ENCODE measurements around the gene PRRX2. TPM values are rescaled to one million over a fixed set of nuclear protein-coding genes. Genes with fewer than 3 reads are reported as not detected.

The PRRX2 gene
- 3.1 TPM for total RNA-seq

DNA sequence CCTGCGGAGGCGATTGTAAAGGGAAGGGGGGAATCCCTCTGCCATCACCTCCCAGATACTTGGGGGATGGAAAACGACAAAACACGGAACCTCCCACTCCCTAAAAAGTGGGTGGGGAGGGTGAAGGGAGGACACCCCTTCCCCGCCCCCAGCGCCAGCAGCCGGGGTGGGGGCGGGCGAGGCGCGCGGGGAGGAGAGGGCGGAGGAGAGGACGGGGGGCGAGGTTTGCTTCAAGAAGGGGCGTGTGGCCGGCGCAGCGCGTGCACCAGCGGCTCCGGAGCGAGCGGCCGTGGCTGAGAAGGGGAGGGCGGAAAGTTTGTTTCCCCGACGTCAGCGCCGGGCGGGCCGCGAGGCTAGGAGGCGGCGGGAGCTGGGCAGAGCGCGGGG, at the start of gene PRRX2:
TSS of gene PRRX2 (plus strand) at position 259 of the 387 bp plus-strand sequence. CDS start 221 bp downstream, outside the sequence.
- H3K4me3 ChIP-seq (ENCODE audit: low read length in 3 of 3): peak within 1 kb of the TSS; percentile 31 to 43 (median 41)
- no peaks in the 10 kb centered on the region for H3K4me1 ChIP-seq (ENCODE audit: control insufficient read depth in 3 of 3, insufficient read depth in 3 of 3, low read length in 3 of 3)
- peak within 1 kb of the TSS in 1 of 3 donors; percentile 32 for H3K9ac ChIP-seq (ENCODE audit: low read depth in 1 of 3, low read length in 3 of 3)
- H3K36me3 ChIP-seq (ENCODE audit: control insufficient read depth in 3 of 3, insufficient read depth in 3 of 3, low read length in 3 of 3): no peaks in the 10 kb centered on the region
- no peak within 1 kb of the TSS for H3K27ac ChIP-seq (ENCODE audit: low read depth, low read length)
- H3K9me3 ChIP-seq (ENCODE audit: control insufficient read depth in 3 of 3, low read length in 3 of 3): peaks cover 0 to 3% (median 0%) of the 10 kb centered on the region in 3 donors
- peaks cover 18 to 30% (median 26%) of the 10 kb centered on the region in 3 donors for H3K27me3 ChIP-seq (ENCODE audit: control insufficient read depth in 3 of 3, insufficient read depth in 3 of 3, low read length in 3 of 3)

DNA sequence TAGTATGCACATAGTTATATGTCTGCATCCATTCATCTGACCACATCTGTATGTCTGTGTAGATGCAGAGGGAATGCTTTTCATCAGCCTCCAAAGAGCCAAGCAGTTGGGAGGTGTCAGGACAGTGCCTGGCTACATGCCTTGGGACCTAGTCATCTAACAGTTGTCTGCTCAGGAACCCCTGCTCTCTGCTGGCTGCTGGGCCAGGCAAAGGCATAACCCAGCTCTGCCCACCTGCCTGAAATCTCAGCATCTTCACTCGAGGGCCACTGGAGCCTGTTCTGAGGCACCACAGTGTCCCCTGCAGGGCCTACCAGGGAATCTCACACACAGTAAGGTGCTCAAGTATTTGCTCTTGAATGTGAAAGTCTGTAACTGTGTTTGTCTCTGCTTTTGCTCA, 48.3 kb upstream of the PRRX2 start:
- Histone ChIP-seq H3K27ac (ENCODE audit: low read depth, low read length) (no peak overlapping the region), H3K9me3 (ENCODE audit: control insufficient read depth in 3 of 3, low read length in 3 of 3) (no peaks in the 10 kb centered on the region), H3K4me1 (ENCODE audit: control insufficient read depth in 3 of 3, insufficient read depth in 3 of 3, low read length in 3 of 3) (peaks cover 5 to 12% (median 12%) of the 10 kb centered on the region in 3 donors), H3K4me3 (ENCODE audit: low read length in 3 of 3) (no peak overlapping the region), H3K9ac (ENCODE audit: low read depth in 1 of 3, low read length in 3 of 3) (no peak overlapping the region), H3K27me3 (ENCODE audit: control insufficient read depth in 3 of 3, insufficient read depth in 3 of 3, low read length in 3 of 3) (peaks cover 4 to 22% (median 21%) of the 10 kb centered on the region in 3 donors), H3K36me3 (ENCODE audit: control insufficient read depth in 3 of 3, insufficient read depth in 3 of 3, low read length in 3 of 3) (no peaks in the 10 kb centered on the region)

DNA sequence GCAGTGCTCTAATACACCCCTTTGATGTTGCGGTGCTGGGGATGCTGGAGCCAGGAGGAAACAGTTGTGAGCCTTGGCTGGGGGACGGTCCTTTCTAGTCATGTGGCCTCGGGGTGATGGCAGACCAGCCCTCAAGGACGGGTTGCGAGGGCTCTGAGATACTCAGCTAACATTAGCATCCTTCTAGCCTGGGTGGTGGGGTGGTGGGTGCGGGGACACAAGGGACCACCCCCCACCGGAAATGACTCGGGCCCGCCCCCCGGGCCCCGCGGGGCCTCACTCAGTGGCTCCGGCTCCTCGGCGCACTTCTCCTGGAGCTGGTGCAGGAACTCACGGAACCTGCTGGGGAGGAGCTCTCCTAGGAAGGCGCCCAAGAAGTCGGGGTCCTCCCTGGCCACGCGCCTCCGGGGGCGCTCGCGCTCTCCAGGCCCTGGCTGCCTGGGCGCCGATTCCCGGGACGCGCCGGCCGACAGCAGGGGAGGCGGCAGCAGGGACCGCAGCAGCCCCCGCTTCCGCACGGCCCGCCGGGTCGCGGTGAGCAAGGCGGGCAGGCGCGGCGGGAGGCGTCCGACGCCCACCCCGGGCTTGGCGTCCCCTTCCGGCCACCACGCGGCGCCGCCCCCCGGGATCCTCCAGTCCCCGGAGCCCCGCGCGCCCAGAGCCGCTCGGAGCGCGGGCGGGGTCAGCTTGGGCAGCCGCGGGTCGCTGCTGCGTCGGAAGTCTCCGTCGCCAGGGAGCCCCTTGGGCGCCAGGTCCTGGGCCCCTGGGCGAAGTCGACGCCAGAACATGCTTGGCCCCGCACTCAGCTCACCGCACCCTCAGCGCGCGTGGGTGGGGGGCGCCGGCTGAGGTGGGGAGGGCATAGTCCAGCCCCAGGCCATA, 45.4 kb upstream of the PRRX2 start:
- H3K4me3 ChIP-seq (ENCODE audit: low read length in 3 of 3): peak overlapping the region; percentile 7 to 58 (median 43)
- peaks cover 4 to 22% (median 21%) of the 10 kb centered on the region in 3 donors for H3K27me3 ChIP-seq (ENCODE audit: control insufficient read depth in 3 of 3, insufficient read depth in 3 of 3, low read length in 3 of 3)
- no peak overlapping the region for H3K27ac ChIP-seq (ENCODE audit: low read depth, low read length)
- peaks cover 7 to 14% (median 12%) of the 10 kb centered on the region in 3 donors for H3K4me1 ChIP-seq (ENCODE audit: control insufficient read depth in 3 of 3, insufficient read depth in 3 of 3, low read length in 3 of 3)
- no peaks in the 10 kb centered on the region for H3K36me3 ChIP-seq (ENCODE audit: control insufficient read depth in 3 of 3, insufficient read depth in 3 of 3, low read length in 3 of 3)
- no peaks in the 10 kb centered on the region for H3K9me3 ChIP-seq (ENCODE audit: control insufficient read depth in 3 of 3, low read length in 3 of 3)
- H3K9ac ChIP-seq (ENCODE audit: low read depth in 1 of 3, low read length in 3 of 3): peak overlapping the region; percentile 14 to 70 (median 51)

DNA sequence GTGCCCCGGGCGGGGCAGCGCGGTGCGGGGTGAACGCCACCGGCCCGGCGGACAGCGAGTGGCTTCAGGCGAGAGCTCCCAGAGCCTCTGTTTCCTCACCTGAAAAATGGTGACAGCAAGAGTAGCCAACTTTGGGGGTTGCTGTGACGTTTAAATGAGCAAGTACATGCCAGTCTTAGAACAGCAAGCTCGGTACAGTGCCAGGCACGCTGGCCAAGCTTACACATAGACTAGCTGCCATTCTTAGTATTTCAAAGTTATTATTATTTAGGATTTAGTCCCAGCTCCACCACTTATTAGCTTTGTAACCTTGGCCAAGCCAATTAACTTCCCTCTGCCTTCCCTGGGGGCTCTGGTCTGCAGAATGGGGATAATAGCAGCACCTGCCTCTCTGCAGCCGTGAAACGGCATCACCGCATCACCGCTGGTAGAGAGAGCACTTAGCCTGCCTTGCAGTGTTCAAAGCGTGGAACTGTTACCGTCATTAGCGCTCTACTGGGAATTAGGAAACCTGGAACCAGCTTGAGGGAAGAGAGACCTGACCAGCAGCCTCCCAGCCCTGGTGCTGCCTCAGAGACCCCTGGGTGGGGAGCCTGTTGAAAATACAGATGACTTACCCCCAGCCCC, 44.7 kb upstream of the PRRX2 start, which contains the start of gene C9orf50:
TSS of gene C9orf50 (minus strand) at position 433 of the 627 bp plus-strand sequence. CDS start 527 bp downstream, outside the sequence.
- H3K9me3 ChIP-seq (ENCODE audit: control insufficient read depth in 3 of 3, low read length in 3 of 3): no peaks in the 10 kb centered on the region
- peak within 1 kb of the TSS; percentile 7 to 58 (median 43) for H3K4me3 ChIP-seq (ENCODE audit: low read length in 3 of 3)
- peaks cover 4 to 21% (median 19%) of the 10 kb centered on the region in 3 donors for H3K27me3 ChIP-seq (ENCODE audit: control insufficient read depth in 3 of 3, insufficient read depth in 3 of 3, low read length in 3 of 3)
- H3K9ac ChIP-seq (ENCODE audit: low read depth in 1 of 3, low read length in 3 of 3): peak within 1 kb of the TSS; percentile 14 to 70 (median 51)
- H3K36me3 ChIP-seq (ENCODE audit: control insufficient read depth in 3 of 3, insufficient read depth in 3 of 3, low read length in 3 of 3): no peaks in the 10 kb centered on the region
- no peak within 1 kb of the TSS for H3K27ac ChIP-seq (ENCODE audit: low read depth, low read length)
- H3K4me1 ChIP-seq (ENCODE audit: control insufficient read depth in 3 of 3, insufficient read depth in 3 of 3, low read length in 3 of 3): peaks cover 9 to 14% (median 12%) of the 10 kb centered on the region in 3 donors

DNA sequence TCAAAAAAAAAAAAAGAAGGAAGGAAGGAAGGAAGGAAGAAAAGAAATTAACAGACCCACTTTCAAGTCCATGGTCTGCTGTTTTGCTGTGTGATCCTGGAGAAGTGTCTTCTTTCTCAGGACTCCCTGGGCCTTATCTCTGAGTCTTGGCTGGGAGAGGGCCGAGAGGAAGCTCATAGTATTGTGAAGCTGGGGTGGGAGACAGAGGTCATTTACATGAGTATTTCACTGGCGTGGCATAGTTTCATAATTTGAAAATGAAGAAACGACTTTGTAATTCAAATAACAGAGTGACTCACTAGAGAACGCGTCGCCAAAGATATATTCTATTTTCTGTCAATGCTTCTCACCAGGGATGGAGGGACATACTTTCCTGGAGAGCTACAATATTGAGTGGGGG, 42.1 kb upstream of the PRRX2 start:
- peaks cover 28 to 35% (median 34%) of the 10 kb centered on the region in 3 donors for H3K4me1 ChIP-seq (ENCODE audit: control insufficient read depth in 3 of 3, insufficient read depth in 3 of 3, low read length in 3 of 3)
- no peak overlapping the region for H3K27ac ChIP-seq (ENCODE audit: low read depth, low read length)
- H3K27me3 ChIP-seq (ENCODE audit: control insufficient read depth in 3 of 3, insufficient read depth in 3 of 3, low read length in 3 of 3): peaks cover 4 to 21% (median 19%) of the 10 kb centered on the region in 3 donors
- H3K9me3 ChIP-seq (ENCODE audit: control insufficient read depth in 3 of 3, low read length in 3 of 3): no peaks in the 10 kb centered on the region
- no peak overlapping the region for H3K9ac ChIP-seq (ENCODE audit: low read depth in 1 of 3, low read length in 3 of 3)
- H3K4me3 ChIP-seq (ENCODE audit: low read length in 3 of 3): no peak overlapping the region
- H3K36me3 ChIP-seq (ENCODE audit: control insufficient read depth in 3 of 3, insufficient read depth in 3 of 3, low read length in 3 of 3): peaks cover 0 to 4% (median 0%) of the 10 kb centered on the region in 3 donors

DNA sequence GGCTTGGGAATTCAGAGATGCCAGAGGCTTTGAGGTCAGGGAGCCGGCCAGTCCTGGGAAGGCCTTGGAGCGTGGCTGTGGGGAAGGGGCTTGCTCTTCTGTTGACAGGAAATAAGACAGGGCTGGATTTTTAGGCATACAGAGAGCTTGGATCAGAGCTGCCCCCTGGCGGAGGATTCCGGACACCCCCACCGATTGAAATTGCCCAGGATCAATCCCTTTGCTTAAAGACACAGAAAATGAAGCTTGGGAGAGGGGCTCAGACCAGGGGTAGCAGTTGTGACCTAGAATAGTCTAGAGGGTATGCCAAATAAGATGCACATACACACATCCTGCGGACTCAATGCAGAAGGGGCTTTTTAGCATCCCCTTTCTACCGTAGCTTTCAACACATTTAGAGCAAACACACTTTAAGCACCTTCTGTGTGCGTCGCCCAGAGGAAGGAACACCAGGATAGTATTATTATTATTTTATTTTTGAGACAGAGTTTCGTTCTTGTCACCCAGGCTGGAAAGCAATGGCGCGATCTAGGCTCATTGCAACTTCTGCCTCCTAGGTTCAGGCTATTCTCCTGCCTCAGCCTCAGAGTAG, 41.2 kb upstream of the PRRX2 start:
- H3K4me1 ChIP-seq (ENCODE audit: control insufficient read depth in 3 of 3, insufficient read depth in 3 of 3, low read length in 3 of 3): peaks cover 38 to 45% (median 43%) of the 10 kb centered on the region in 3 donors

DNA sequence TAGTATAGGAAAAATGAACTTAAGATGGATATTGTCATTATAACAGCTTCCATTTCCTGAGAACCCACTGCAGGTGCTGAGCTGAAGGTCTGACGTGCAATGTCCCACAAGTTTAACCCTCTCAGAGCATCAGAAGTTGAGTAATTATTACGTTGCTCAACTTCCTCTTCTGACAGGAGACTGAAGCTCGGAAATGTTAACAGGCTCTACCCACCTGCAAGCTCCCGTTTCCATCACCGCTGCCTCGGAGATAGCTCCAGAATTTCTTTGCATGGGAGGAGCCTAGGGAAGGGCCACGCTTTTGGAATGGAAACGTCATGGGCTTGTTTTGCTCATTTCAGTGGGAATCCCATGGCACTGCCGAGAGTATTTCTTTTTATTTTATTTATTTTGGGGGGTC, 40.5 kb upstream of the PRRX2 start:
- H3K9me3 ChIP-seq (ENCODE audit: control insufficient read depth in 3 of 3, low read length in 3 of 3): no peaks in the 10 kb centered on the region
- no peak overlapping the region for H3K4me3 ChIP-seq (ENCODE audit: low read length in 3 of 3)
- peaks cover 0 to 15% (median 10%) of the 10 kb centered on the region in 3 donors for H3K27me3 ChIP-seq (ENCODE audit: control insufficient read depth in 3 of 3, insufficient read depth in 3 of 3, low read length in 3 of 3)
- H3K27ac ChIP-seq (ENCODE audit: low read depth, low read length): no peak overlapping the region
- H3K36me3 ChIP-seq (ENCODE audit: control insufficient read depth in 3 of 3, insufficient read depth in 3 of 3, low read length in 3 of 3): peaks cover 0 to 6% (median 0%) of the 10 kb centered on the region in 3 donors
- peak overlapping the region in 1 of 3 donors; percentile 21 for H3K9ac ChIP-seq (ENCODE audit: low read depth in 1 of 3, low read length in 3 of 3)
- peaks cover 42 to 45% (median 44%) of the 10 kb centered on the region in 3 donors for H3K4me1 ChIP-seq (ENCODE audit: control insufficient read depth in 3 of 3, insufficient read depth in 3 of 3, low read length in 3 of 3)

More for the DNA sequence above, 41.2 kb upstream of the PRRX2 start:
- Histone ChIP-seq H3K27ac (ENCODE audit: low read depth, low read length) (no peak overlapping the region), H3K9me3 (ENCODE audit: control insufficient read depth in 3 of 3, low read length in 3 of 3) (no peaks in the 10 kb centered on the region), H3K27me3 (ENCODE audit: control insufficient read depth in 3 of 3, insufficient read depth in 3 of 3, low read length in 3 of 3) (peaks cover 4 to 21% (median 16%) of the 10 kb centered on the region in 3 donors), H3K4me3 (ENCODE audit: low read length in 3 of 3) (no peak overlapping the region), H3K9ac (ENCODE audit: low read depth in 1 of 3, low read length in 3 of 3) (no peak overlapping the region), H3K36me3 (ENCODE audit: control insufficient read depth in 3 of 3, insufficient read depth in 3 of 3, low read length in 3 of 3) (peaks cover 0 to 6% (median 0%) of the 10 kb centered on the region in 3 donors)

DNA sequence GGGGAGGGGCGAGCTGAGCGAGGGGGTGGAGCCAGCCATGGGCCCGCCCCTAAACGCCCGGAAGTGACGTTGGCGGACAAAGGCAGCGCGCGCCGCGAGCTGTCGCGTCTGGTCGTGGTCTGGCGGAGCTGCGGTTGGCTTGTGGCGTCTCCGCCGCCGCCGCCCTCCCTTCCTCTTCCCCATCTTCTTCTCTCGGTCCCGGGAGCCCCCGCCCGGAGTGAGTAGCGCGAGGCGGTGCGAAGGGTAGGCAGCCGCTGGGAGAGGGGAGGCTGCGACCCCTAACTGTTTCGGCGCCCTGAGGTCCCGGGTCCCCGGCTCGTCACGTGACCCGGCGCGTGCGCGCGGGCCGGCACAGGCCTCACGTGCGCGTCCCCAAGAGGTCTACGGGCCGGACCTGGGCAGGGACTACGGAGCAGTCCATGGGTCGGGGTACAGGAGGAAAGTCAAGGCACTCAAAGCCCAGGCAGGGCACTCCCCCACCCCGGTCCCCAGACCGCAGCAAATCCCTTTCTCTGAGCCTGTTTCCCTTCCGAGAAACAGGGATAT, 39.3 kb upstream of the PRRX2 start, which contains the start of gene NTMT1:
TSS of gene NTMT1 (plus strand) at position 85 of the 546 bp plus-strand sequence. CDS start 6,541 bp downstream, outside the sequence.
- Histone ChIP-seq H3K9ac (ENCODE audit: low read depth in 1 of 3, low read length in 3 of 3) (peak within 1 kb of the TSS; percentile 96 to 99 (median 96)), H3K27ac (ENCODE audit: low read depth, low read length) (peak within 1 kb of the TSS; percentile 98), H3K4me1 (ENCODE audit: control insufficient read depth in 3 of 3, insufficient read depth in 3 of 3, low read length in 3 of 3) (peaks cover 46 to 52% (median 51%) of the 10 kb centered on the region in 3 donors), H3K36me3 (ENCODE audit: control insufficient read depth in 3 of 3, insufficient read depth in 3 of 3, low read length in 3 of 3) (peaks cover 0 to 6% (median 0%) of the 10 kb centered on the region in 3 donors), H3K9me3 (ENCODE audit: control insufficient read depth in 3 of 3, low read length in 3 of 3) (no peaks in the 10 kb centered on the region), H3K27me3 (ENCODE audit: control insufficient read depth in 3 of 3, insufficient read depth in 3 of 3, low read length in 3 of 3) (peaks cover 0 to 4% (median under 1%) of the 10 kb centered on the region in 3 donors), H3K4me3 (ENCODE audit: low read length in 3 of 3) (peak within 1 kb of the TSS; percentile 95 to 99 (median 97))

DNA sequence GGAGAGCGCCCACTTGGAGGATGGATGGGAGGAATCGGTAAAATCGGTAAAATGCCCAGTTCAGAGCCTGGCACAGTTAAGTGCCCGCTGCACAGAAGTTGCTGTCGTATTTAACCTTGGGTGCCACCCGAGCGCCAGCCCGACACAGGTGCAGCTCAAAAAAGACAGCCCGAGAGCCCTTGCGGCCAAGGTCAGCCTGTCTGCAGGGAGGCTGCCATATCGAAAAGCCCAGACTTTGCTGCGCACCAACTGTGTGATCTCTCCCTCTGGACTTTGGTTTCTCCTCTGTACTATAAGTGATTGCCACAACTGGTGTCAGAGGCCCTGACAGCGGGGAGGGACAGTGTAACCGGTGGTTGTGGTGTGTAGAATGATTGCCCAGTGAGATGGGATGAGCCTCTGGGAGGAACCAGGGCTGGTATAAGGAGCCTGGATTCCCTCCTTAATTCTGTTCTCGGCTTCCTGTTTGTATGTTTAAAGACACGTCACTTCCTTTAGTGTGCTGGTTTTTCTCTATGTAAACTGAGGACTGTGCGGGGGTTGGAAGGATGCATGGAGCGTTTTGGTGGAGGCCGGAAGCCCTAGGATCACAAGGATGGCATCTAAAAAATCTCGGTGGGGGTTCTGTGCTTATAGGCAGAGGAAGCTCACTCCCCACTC, 38.7 kb upstream of the PRRX2 start:
- H3K27ac ChIP-seq (ENCODE audit: low read depth, low read length): peak overlapping the region; percentile 98
- H3K4me1 ChIP-seq (ENCODE audit: control insufficient read depth in 3 of 3, insufficient read depth in 3 of 3, low read length in 3 of 3): peaks cover 52 to 58% (median 57%) of the 10 kb centered on the region in 3 donors

More for the DNA sequence above, 38.7 kb upstream of the PRRX2 start:
- Histone ChIP-seq H3K9me3 (ENCODE audit: control insufficient read depth in 3 of 3, low read length in 3 of 3) (no peaks in the 10 kb centered on the region), H3K9ac (ENCODE audit: low read depth in 1 of 3, low read length in 3 of 3) (peak overlapping the region; percentile 96 to 99 (median 96)), H3K4me3 (ENCODE audit: low read length in 3 of 3) (peak overlapping the region; percentile 95 to 99 (median 97)), H3K27me3 (ENCODE audit: control insufficient read depth in 3 of 3, insufficient read depth in 3 of 3, low read length in 3 of 3) (peaks cover 0 to 3% (median 0%) of the 10 kb centered on the region in 3 donors), H3K36me3 (ENCODE audit: control insufficient read depth in 3 of 3, insufficient read depth in 3 of 3, low read length in 3 of 3) (peaks cover 0 to 10% (median 2%) of the 10 kb centered on the region in 3 donors)

Data from skeletal muscle tissue (tissue), 4 donors.